Renal cortical epithelial cell (primary cell): ENCODE data around the gene PDILT. TPM values are rescaled to one million over a fixed set of nuclear protein-coding genes. Genes with fewer than 3 reads are reported as not detected.
"Not testable (repeated sequence)": the region's sequence is repeated elsewhere in the genome, so short reads cannot be mapped to it uniquely, and the experiment has no call there.

Experiments used
- DNase-seq: peaks from one replicate; pipeline ENCODE4 v3.0.0-alpha.2; 2011; ENCODE audit warnings: low read depth
- total RNA-seq: library from RNA; depleted of rRNA; stranded (reverse); fragments of >200 nt; gene quantifications from 2 replicates; pipeline ENCODE4 v1.2.3, GENCODE V29; 2014

The PDILT gene, protein sequence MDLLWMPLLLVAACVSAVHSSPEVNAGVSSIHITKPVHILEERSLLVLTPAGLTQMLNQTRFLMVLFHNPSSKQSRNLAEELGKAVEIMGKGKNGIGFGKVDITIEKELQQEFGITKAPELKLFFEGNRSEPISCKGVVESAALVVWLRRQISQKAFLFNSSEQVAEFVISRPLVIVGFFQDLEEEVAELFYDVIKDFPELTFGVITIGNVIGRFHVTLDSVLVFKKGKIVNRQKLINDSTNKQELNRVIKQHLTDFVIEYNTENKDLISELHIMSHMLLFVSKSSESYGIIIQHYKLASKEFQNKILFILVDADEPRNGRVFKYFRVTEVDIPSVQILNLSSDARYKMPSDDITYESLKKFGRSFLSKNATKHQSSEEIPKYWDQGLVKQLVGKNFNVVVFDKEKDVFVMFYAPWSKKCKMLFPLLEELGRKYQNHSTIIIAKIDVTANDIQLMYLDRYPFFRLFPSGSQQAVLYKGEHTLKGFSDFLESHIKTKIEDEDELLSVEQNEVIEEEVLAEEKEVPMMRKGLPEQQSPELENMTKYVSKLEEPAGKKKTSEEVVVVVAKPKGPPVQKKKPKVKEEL
- not detected in 2 replicates for total RNA-seq

DNA sequence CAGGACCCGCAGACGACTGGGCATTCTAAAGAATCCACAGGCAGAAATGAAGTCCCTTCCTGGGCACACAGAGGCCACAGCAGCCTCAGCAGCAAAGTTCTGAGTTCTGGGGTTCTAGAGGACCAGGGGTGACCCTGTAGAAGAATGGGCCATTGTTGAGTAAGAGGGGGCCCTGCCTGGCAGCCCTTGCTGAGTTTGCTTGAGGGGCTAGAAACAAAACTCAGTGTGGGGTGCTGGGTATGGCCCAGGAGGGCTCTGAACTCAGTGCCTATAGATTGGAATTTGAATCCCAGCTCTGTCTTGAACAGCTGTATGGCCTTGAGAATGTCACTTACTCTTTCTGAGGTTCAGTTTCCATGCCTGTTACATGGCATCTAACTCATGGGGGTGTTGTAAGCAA, at the start of gene PDILT:
PDILT (minus strand) TSS at position 101 of the 400 bp plus-strand sequence. CDS start 5,437 bp downstream, outside the sequence.
- no peak for DNase-seq

DNA sequence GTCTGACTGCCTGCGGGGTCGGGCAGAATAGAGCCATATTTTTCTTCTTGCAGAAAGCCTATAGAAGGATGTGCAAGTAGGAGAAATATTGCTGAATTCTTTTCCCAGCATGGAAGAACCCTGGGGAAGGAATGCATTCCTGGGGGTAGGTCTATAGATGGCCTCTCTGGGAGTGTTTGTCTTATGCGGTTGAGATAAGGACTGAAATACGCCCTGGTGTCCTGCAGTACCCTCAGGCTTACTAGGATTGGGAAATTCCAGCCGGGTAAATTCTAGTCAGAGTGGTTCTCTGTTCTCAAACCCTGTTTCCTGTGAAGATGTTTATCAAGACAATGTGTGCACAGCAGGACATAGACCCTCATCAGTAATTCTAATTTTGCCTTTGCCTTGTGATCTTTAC, 49.1 kb upstream of the PDILT start:
- not testable (repeated sequence) for DNase-seq

DNA sequence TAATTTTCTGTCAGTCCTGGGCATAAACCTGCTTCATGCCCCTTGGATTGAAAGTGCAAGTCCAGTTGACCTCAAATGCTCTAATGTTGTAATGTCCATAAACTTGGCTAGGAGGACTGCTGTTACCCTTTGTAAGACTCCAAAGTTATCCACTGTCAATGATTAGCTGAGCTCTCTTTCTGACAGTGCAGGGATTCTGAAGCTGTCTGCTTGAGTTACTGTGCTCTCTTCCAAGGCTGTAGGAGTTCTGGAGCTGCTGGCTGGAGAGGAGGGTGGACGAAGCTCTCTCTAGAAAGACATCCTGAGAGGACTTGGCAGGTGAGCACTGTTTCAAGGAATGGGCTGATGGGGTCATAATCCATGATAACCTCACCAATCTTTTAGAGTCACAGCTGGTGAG, 46.8 kb upstream of the PDILT start, which contains the start of gene ACSM2A:
ACSM2A (plus strand) TSS at position 158 of the 400 bp plus-strand sequence. CDS start 8,594 bp downstream, outside the sequence.
- peak; percentile 28 for DNase-seq

DNA sequence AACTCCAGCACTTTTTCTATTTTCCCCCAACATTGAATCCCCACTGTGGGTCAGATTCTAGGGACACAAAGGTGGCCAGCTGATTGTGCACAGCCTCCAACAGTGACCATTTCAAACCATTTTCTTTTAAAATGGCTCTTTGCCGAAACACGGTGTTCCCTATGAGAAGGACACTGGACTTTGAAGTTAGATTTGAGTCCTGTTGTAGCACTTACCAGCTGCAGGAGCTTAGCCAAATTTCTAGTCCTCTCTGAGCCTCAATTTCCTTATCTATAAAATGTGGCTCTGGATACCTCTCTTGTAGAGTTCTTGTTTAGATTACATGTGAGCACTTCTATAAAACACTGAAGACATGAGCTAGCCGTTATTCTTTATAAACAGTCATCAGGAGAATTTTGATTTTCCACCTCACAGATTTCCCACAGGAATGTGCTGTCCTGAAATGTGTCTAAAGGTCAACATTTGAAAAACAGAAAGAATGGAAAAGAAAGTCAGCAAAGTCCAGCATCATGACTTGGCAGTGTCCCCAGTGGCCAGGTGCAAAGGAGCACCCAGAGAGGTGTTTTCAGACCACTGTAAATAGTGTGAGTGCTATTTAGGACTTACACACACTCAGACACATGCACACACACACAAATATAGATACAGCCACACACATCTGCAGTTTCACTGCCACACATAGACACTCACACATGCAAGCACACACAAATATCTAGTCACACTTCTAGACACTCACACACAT, 42.3 kb upstream of the PDILT start:
- not testable (repeated sequence) for DNase-seq

DNA sequence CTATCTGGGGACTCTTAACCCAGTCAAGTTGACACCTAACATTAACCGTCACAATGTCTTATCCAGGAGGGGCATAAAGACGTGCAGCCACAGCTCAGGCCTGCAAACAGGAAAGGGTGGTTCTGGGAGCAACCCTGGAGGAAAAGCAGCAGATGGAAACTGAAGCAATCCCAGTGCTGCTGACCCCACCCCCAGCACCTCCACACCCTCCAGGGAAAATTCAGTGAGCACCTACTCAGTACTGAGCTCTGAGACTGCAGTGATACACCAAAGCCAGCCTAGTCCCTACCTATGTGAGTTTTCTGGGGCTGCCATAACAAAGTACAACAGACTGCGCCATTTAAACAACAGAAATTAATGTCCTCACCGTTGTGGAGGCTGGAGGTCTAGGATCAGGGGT, 37.3 kb upstream of the PDILT start:
- DNase-seq: not testable (repeated sequence)

DNA sequence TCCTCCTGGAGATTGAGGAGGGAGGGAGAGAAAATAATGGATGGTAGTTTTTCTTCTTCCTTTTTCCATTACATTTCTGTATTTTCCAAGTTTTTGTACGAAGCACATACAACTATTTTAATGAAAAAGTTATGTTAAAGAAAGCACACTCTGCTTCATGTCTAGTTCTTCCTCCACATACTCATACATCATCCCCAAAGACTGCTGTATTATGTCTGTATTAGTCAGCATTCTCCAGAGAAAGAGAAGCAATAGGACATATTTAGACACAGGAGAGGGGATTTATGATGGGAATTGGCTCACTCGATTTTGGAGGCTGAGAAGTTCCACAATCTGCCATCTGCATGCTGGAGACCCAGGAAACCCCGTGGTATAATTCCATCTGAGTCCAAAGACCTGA, 36.7 kb upstream of the PDILT start:
- DNase-seq: peak; percentile 65

DNA sequence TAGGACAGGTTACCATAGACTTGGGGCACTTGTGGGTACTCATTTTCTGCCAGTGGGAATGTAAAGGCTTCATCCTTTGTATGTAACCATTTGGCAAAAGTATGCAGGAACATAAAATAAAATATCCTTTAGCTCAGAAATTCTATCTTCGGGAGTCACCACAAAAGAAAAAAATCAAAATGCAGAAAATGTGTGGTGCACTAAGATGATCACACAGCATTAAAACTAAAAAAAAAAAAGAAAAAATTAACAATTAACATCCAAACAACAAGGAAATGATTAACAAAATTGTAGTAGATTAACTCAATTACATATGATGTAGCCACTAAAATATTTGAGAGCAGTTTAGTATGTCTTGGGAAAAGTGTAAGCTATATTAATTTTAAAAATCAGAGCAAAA, 36.2 kb upstream of the PDILT start:
- peak; percentile 75 for DNase-seq

DNA sequence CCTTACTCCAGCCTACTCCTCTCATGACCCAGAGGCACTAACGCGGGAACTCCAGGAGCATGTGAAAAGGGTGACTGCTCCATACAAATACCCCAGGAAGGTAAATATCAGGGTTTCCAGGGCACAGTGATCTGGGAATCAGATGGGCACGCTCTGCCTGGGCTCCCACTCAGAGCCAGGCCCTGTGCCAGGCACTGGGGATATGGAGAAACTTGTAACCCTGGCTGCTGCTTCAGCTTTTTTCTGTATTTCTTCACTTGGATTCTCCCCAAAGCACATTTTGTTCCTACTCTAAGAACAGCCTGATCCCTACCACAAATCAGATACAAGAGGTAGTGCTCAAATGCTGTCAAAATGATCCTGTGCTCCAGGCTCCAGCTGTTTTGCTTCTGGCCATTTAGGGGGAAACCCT, 35.3 kb upstream of the PDILT start:
- DNase-seq: peak; percentile 72

DNA sequence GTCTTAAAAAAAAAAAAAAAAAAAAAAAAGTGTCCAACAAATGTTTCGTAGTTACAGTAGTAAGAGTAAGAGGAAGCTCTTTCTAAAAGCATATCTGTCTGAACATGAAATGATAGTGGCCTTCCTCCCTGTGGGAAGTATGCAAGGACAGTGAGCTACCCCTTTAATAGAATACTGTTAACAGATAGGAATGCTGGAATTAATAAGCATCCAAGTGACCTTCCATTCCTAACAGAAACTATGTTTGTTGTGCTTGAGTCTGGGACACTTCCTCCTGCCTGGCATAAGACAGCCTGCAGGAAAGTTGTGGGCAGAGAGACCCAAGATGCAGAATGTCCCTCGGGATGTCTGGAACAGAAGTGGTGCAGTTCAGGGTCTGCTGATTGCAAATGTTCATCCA, 34.4 kb upstream of the PDILT start:
- not testable (repeated sequence) for DNase-seq

DNA sequence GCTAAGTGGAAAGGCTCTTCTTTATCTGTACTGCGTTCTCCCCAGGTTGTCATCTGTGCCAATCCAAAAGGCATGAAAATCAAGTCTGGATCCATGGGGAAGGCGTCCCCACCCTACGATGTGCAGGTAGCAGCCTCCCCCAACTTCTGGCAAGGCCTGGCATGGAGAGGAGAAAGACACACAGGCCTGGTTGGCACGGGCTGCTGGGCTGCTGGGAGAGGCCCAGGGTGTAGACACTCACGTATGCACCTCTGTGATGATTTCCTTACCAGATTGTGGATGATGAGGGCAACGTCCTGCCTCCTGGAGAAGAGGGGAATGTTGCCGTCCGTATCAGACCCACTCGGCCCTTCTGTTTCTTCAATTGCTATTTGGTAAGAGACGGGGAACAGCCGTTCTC, 26.4 kb upstream of the PDILT start:
- no peak for DNase-seq

DNA sequence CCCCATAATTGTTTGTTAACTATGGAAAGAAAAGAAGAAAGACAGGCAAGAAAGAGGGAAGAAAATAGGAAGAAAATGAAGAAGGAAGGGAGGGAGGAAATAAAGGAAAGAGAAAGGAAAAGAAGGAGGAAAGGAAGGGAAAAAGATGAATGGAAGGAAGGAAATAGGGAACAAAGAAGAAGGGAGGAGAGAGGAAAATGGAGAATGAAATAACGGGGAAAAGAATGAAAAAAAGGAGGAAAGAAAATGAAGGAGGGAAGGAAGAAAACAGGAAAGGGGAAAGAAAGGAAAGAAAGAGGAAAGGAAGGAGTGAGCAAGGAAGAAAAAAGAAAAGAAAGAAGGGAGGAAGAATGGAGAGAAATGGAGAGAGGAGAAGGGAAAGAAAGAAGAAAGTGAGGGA, 25.9 kb upstream of the PDILT start:
- not testable (repeated sequence) for DNase-seq

DNA sequence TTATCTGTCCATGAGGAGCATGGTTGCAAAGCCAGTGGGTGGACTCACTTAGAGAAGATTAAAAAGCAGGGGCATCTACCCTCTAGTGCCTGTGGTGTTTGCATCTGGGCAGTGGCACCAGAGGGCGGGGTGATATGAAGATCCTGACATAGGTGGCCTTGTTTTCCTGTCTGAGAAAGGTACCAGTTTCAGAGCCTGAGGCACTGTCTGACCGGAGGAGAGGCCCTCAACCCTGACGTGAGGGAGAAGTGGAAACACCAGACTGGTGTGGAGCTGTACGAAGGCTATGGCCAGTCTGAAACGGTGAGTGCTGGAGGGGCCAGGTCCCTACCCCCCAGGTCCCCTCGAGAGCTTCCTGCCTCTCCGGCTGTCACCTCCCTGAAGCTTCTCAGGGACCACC, 25.0 kb upstream of the PDILT start:
- not testable (repeated sequence) for DNase-seq

DNA sequence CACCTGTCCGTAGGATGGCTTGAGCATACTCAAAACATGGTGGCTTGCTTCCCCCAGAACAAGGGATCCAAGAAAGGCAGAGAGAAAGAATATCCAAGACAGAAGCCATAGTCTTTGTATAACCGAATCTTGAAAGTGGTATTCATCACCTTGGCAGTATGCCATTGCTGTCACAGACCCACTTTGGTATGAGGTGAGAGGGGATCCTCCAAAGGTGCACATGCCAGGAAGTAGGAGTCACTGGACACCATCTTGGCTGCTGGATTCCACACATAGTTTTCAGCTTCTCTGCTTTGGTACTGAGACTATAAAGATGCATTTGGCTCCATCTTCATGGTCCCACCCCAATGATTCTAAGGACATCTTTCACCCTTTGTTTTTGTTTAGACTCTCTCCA, 22.9 kb upstream of the PDILT start:
- peak; percentile 71 for DNase-seq

DNA sequence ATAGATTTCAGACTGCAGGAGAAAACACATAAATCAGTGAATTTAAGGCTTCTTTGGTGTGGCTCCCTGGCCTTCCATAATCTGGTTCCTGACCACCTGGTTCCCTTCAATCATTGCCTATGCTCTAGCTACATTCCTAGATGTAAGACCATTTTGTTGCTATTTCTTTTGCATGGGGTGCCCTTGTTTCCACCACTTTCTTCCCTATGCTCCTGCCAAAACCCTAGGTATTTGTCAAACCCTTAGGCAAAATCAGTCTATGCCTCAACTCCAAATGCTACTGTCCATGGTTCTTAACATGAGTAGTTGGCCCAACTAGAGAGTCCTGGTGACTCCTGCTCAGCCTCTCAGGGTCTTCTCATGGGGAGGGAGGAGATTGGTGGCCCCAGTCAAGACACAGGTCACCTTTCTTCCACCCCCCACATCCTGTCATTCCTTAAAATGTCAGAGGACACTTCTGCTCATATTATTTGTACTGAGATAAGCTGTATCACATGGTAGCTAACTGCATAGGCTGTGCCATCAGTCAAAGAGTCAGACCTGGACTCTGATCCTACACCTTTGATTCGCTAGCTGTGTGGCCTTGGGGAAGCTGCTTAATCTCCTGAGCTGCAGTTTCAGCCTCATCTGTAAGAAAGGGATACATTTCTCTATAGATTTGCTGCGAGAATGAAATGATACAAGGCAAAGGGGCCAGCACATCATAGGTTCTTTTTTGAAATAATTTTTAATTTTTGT, 19.8 kb upstream of the PDILT start:
- no peak for DNase-seq

DNA sequence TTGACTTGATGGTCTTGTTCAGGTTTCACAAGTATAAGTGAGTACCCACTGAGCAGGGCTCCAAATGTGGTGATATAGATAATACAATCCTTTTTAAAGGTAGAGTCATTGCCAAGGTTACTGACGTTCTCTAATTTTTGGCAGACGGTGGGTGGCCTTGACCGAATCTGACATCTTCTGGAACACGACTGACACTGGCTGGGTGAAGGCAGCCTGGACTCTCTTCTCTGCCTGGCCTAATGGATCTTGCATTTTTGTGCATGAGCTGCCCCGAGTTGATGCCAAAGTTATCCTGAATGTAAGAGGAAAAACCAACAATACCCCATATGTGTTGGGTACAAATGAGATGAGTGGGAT, 19.2 kb upstream of the PDILT start:
- not testable (repeated sequence) for DNase-seq

DNA sequence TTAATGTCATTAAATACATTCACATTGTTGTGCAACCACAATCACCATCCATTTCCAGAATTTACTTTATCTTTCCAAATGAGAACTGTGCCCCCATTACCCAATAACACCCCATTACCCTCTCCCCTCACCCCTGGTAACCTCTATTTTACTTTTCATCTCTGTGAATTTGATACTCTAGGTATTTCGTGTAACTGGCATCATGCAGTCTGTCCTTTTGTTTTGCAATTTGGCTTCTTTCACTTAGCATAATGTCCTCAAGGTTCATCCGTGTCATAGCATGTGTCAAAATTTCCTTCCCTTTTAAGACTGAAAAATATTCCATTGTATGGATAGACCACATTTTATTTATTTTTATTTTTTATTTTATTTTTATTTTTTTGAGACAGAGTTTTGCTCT, 17.2 kb upstream of the PDILT start:
- not testable (repeated sequence) for DNase-seq

DNA sequence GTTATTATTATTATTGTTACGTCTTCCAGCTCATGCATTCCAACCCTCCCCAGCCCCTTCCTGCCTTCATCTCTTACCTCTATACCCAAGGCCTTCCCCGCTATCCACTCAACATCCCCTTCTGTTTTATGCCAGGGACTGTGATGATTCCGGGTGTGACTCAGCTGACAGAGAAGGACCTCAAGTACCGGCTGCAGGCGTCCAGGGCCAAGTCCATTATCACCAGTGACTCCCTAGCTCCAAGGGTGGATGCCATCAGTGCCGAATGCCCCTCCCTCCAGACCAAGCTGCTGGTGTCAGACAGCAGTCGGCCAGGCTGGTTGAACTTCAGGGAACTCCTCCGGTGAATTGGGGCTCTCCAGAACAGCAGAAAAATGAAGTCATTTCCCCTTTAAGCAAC, 14.6 kb upstream of the PDILT start:
- DNase-seq: not testable (repeated sequence)

DNA sequence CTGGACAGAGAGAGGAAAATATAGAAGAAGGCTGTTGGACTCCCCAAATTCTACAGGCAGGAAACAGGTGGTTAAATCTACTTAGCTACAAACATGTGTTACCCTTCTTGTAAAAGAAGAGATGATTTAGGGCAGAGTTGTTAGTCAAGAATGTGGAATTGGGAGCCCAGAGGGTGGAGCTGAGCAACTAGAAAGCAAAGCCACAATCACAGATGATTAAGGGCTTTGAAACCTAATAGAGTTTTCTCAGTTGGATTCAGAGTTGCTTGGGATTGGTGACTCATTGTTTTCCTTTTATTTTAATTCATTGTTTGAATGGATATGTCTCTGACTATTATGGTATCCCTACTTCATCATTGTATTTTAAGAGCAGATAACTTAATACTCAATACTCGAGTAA, 11.0 kb upstream of the PDILT start:
- DNase-seq: peak; percentile 81

DNA sequence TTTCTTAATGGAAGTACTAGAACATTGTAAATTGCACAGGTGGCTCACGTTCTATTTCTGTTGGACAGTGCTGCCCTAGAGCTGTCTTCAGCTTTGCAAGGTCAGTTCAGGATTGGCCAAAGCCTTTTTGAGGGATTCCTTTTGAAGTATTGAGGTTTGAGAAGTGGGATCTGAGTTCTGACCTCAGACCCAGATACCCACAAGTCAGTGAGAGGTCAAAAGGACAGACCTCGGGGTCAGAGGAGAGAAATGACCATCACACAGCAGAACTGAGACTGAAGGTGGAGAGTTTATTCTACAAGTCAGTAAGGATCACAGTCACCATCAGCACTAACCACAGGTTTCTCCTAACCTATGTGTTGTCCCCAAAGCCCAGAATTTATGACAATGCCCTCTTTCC, 6.5 kb upstream of the PDILT start:
- DNase-seq: no peak

DNA sequence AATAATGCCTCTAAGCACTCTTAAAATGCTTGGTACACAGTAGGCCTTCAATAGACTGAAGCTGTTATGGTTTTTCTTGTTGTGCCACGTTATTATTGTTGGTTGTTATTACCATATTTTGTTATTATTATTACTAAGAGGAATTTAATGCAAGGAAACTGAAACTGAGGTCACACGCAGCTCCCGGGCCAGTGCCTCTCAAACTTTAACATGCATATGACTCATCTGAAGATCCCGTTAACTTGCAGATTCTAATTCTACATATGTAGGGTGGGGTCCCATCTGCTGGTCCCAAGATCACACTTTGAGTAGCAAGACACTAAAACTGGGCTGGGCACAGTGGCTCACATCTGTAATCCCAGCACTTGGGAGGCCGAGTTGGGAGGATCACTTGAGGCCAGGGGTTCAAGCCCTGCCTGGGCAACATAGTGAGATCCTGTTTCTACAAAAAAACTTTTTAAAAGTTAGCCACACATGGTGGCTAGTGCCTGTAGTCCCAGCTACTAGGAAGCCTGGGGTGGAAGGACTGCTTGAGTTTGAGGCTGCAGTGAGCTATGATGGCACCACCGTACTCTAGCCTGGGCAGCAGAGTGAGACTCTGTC, 5.7 kb upstream of the PDILT start:
- peak; percentile 29 for DNase-seq

DNA sequence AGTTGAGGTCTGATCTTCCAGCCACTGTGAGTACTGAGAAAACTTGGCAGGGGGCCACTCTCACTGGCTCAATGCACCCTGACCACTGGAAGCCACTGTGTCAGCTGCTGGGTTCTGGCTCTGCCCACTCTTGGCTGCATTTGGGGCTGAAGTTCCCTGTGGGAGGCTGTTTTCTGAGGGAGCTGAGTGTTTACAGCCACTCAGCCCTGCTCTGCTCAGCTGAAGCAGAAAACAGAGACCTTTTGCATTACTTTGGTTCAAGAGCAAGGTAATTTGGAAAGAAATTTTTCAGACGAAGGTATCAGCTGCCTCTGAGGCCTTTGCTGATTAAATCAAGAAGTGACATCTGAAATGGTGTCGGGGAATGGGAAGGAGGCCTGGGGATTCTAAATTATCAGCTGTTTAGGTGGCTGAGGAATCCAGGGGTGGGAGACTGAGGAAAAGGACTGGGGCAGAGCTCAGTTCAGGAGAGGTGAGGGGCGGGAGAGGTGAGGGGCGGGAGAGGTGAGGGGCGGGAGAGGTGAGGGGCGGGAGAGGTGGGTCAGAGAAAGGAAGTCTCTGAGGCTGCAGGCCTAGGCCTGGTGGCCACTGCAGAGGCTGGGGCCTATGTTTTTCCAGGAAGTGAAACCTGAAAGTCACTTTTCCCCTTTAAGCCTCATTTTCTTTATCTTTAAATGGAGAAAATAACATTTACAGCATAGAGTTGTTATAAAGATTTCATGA, 5.0 kb upstream of the PDILT start, which contains the start of gene ACSM5:
ACSM5 (plus strand) TSS at position 137 of the 723 bp plus-strand sequence. CDS start 1,951 bp downstream, outside the sequence.
- peak; percentile 81 for DNase-seq
